GM12878 (cell line): ENCODE measurements around the gene THADA. TPM values are rescaled to one million over a fixed set of nuclear protein-coding genes. Genes with fewer than 3 reads are reported as not detected.

Experiments used
- ATAC-seq: fragments of 200-7000 bp; cut with Tn5 transposase; 3 replicates; pipeline ENCODE4 v1.9.1; 2020; ENCODE audit warnings: mild to moderate bottlenecking, moderate library complexity
- BruUV-seq: library from RNA; stranded (reverse); fragments of 400-500 nt; replicated peaks from 2 replicates; lab custom pipeline; 2021; lab: Mats Ljungman, UMichigan
- CTCF ChIA-PET: fragments of 300-600 bp; sonication (Branson Sonifier 250); formaldehyde crosslinking; extraction: SDS; loops from one replicate; lab custom pipeline; 2021; ENCODE audit warnings: inconsistent platforms; lab: Yijun Ruan, JAX
- POLR2A ChIA-PET: fragments of 350-600 bp; formaldehyde crosslinking; extraction: SDS; loops from one replicate; lab custom pipeline; 2021; ENCODE audit warnings: inconsistent platforms; lab: Charles Lee
- RAD21 ChIA-PET: fragments of 300-600 bp; sonication (Branson Sonifier 250); formaldehyde crosslinking; loops from one replicate; lab custom pipeline; 2023; ENCODE audit warnings: antibody characterized with exemption; ENCODE audit not compliant: unreplicated experiment; lab: Charles Lee
- SMC1A ChIA-PET: fragments of 300-600 bp; sonication (Branson Sonifier 250); formaldehyde crosslinking; loops from one replicate; lab custom pipeline; 2023; ENCODE audit not compliant: unreplicated experiment, uncharacterized antibody; lab: Charles Lee
- DNase-seq: peaks from one replicate; pipeline ENCODE4 v3.0.0-alpha.2; 2011; ENCODE audit warnings: low read depth, low spot score
- FAIRE-seq: peaks from 3 replicates; lab custom pipeline; 2011; peaks lifted over from hg19 to GRCh38; lab: Jason Lieb, UNC
- H2AFZ ChIP-seq: 2 replicates; pipeline ENCODE4 v1.6.0; 2011; ENCODE audit warnings: low read depth, low read length, control low read depth; ENCODE audit not compliant: control insufficient read depth
- H3K27ac ChIP-seq: 2 replicates; pipeline ENCODE4 v1.5.1; 2011; ENCODE audit warnings: control low read depth; ENCODE audit not compliant: control insufficient read depth, insufficient read depth
- H3K27me3 ChIP-seq, 2 experiments: replicated peaks in 1 of 2; 2 replicates each; pipeline versions ENCODE4 v1.6.0 to v1.6.1; 2011; ENCODE audit warnings: low read length in 1 of 2; ENCODE audit not compliant: control insufficient read depth in 2 of 2, insufficient read depth in 2 of 2
- H3K36me3 ChIP-seq, 2 experiments: 2 replicates each; pipeline ENCODE4 v1.5.1; 2011; ENCODE audit warnings: low read length in 1 of 2; ENCODE audit not compliant: control insufficient read depth in 2 of 2, insufficient read depth in 2 of 2
- H3K4me1 ChIP-seq: 2 replicates; pipeline ENCODE4 v1.6.1; 2011; ENCODE audit warnings: mild to moderate bottlenecking, low read length, moderate library complexity, mixed read lengths; ENCODE audit not compliant: control insufficient read depth, insufficient read depth
- H3K4me2 ChIP-seq: 2 replicates; pipeline ENCODE4 v1.6.0; 2011; ENCODE audit warnings: control low read depth; ENCODE audit not compliant: control insufficient read depth, insufficient read depth
- H3K4me3 ChIP-seq: fragments of 200-600 bp; sonication (generic); 2 replicates; pipeline ENCODE4 v1.5.1; 2016
- H3K79me2 ChIP-seq: 2 replicates; pipeline ENCODE4 v1.6.0; 2011; ENCODE audit warnings: low read length; ENCODE audit not compliant: control insufficient read depth, insufficient read depth
- H3K9ac ChIP-seq: 2 replicates; pipeline ENCODE4 v1.8.0; 2011; ENCODE audit warnings: low read length, control low read depth, mixed read lengths; ENCODE audit not compliant: control insufficient read depth, insufficient read depth
- H3K9me3 ChIP-seq: replicated peaks from 3 replicates; pipeline ENCODE4 v1.5.1; 2011; ENCODE audit warnings: mild to moderate bottlenecking, low read length; ENCODE audit not compliant: control insufficient read depth, insufficient read depth
- H4K20me1 ChIP-seq: 2 replicates; pipeline ENCODE4 v1.6.0; 2011; ENCODE audit not compliant: control insufficient read depth, insufficient read depth
- BHLHE40 ChIP-seq, 2 experiments: fragments of 450-650 bp in 1 of 2; IDR thresholded peaks; 2 replicates each; pipeline ENCODE4 v1.6.1; 2011 to 2017; ENCODE audit warnings: low read depth in 2 of 2, borderline replicate concordance in 1 of 2, improper control_type of control experiment in 1 of 2, low read length in 1 of 2, mild to moderate bottlenecking in 1 of 2
- BRCA1 ChIP-seq: IDR thresholded peaks from 2 replicates; pipeline ENCODE4 v1.6.1; 2011; ENCODE audit warnings: low read depth, low read length, improper control_type of control experiment
- CHD4 ChIP-seq: fragments of 200-600 bp; sonication (generic); IDR thresholded peaks from 2 replicates; pipeline ENCODE4 v1.6.1; 2016; ENCODE audit warnings: mild to moderate bottlenecking
- CREM ChIP-seq: IDR thresholded peaks from 2 replicates; pipeline ENCODE4 v1.6.1; 2014; ENCODE audit warnings: antibody characterized with exemption, low read depth
- HSF1 ChIP-seq: fragments of 150-350 bp; IDR thresholded peaks from 2 replicates; pipeline ENCODE4 v1.6.1; 2014; ENCODE audit warnings: mild to moderate bottlenecking, low read depth, low read length
- MXI1 ChIP-seq: fragments of 150-350 bp; IDR thresholded peaks from 2 replicates; pipeline ENCODE4 v1.6.1; 2011; ENCODE audit warnings: low read depth, mild to moderate bottlenecking, inconsistent platforms, low read length, improper control_type of control experiment
- NFIC ChIP-seq: IDR thresholded peaks from 2 replicates; pipeline ENCODE4 v1.6.1; 2012; ENCODE audit warnings: low read depth, mild to moderate bottlenecking, inconsistent platforms, low read length, moderate library complexity
- NKRF ChIP-seq: fragments of 450-650 bp; conservative IDR thresholded peaks from 2 replicates; pipeline ENCODE4 v1.6.1; 2017; ENCODE audit warnings: mild to moderate bottlenecking, moderate library complexity
- RAD21 ChIP-seq: IDR thresholded peaks from 2 replicates; pipeline ENCODE4 v1.6.1; 2011; ENCODE audit warnings: mild to moderate bottlenecking, low read depth, low read length, moderate library complexity; ENCODE audit not compliant: insufficient read depth
- RBBP5 ChIP-seq: fragments of 200-600 bp; sonication (generic); conservative IDR thresholded peaks from 2 replicates; pipeline ENCODE4 v1.6.1; 2016
- RFX5 ChIP-seq: IDR thresholded peaks from 2 replicates; pipeline ENCODE4 v1.6.1; 2011; ENCODE audit warnings: low read depth, low read length, improper control_type of control experiment
- SKIL ChIP-seq: fragments of 450-650 bp; IDR thresholded peaks from 2 replicates; pipeline ENCODE4 v1.6.1; 2017; ENCODE audit warnings: mild to moderate bottlenecking, low read depth, inconsistent platforms; ENCODE audit not compliant: poor library complexity, severe bottlenecking
- SREBF1 ChIP-seq: IDR thresholded peaks from 2 replicates; pipeline ENCODE4 v1.6.1; 2012; ENCODE audit warnings: mild to moderate bottlenecking, low read length
- SREBF2 ChIP-seq: IDR thresholded peaks from 2 replicates; pipeline ENCODE4 v1.6.1; 2012; ENCODE audit warnings: mild to moderate bottlenecking, low read length
- ZBTB4 ChIP-seq: fragments of 450-650 bp; formaldehyde crosslinking; IDR thresholded peaks from 2 replicates; pipeline ENCODE4 v1.4.0; 2022; ENCODE audit warnings: mild to moderate bottlenecking, moderate library complexity
- WGBS: methylation state at CpG from one replicate; pipeline ENCODE4 v1.1.6; 2016; ENCODE audit warnings: low lambda C conversion rate; ENCODE audit not compliant: insufficient replicate concordance, insufficient coverage; ENCODE audit errors: missing lambda C conversion rate; 5-methylcytosine and 5-hydroxymethylcytosine counted together
- in situ Hi-C: fragments of 300-500 bp; cut with MboI; formaldehyde crosslinking; loops from 9 replicates; pipeline ENCODE4 v1.14.3; 2018; ENCODE audit warnings: mixed read lengths
- intact Hi-C: fragments of 100-400 bp; cut with micrococcal nuclease; formaldehyde crosslinking; loops from one replicate; pipeline ENCODE4 v1.14.2; 2022; ENCODE audit not compliant: unreplicated experiment
- polyA plus RNA-seq, 11 experiments: library from polyadenylated mRNA; depleted of rRNA in 4 of 11; unstranded in 6 of 11; stranded (reverse) in 5 of 11; fragments of >200 nt; fragmentation: Nextera tagmentation in 4 of 11; fragmentation: Illumina TruSeq in 1 of 11; extraction: Ambion mirVana in 4 of 11; extraction: Trizol in 1 of 11; gene quantifications; 1 replicate in 1 of 11; 2 replicates in 10 of 11; pipeline versions ENCODE4 v1.2.1 to v1.2.3, GENCODE V29; 2011 to 2016; ENCODE audit warnings: inconsistent platforms in 2 of 11, missing spikeins in 2 of 11, low read depth in 1 of 11
- total RNA-seq, 4 experiments: library from RNA; depleted of rRNA in 3 of 4; stranded (reverse); fragments of >200 nt in 3 of 4; fragmentation: Illumina TruSeq in 1 of 4; extraction: Trizol in 1 of 4; gene quantifications; 2 replicates each; pipeline versions ENCODE4 v1.2.1 to v1.2.3, GENCODE V29; 2013 to 2021

Gene THADA
- total and polyA plus RNA-seq, 10 of the 15 experiments (the other 5 are each of a cell fraction or from before 2014, with no cell fraction given), result 14.6 to 33.2 (median 23.2) TPM

GRCh38 chr2:43542285-43542933 is 53.4 kb downstream of the THADA start:
- WGBS, result 18% methylated on average over 3 of the region's 3 CpGs
- BruUV-seq, result no TSS peak
- in situ Hi-C loops, result no loop called here
- Histone ChIP-seq H3K27ac (no peak overlapping the region), H3K4me2 (no peak overlapping the region), H3K79me2 (no peaks in the 10 kb centered on the region), H4K20me1 (no peaks in the 10 kb centered on the region), H3K4me3 (no peak overlapping the region), H3K9me3 (no peaks in the 10 kb centered on the region), H3K36me3 (no peaks in the 10 kb centered on the region; a peak in 1 of 4 replicates), H3K9ac (no peak overlapping the region), H2AFZ (no peak overlapping the region), H3K4me1 (no peaks in the 10 kb centered on the region), H3K27me3 (no peaks in the 10 kb centered on the region)
- ATAC-seq (peak; percentile 76), FAIRE-seq (no peak), DNase-seq (no peak)
- ChIA-PET CTCF (interaction anchor here (0.6 to 6.7 kb wide), 32 partner anchors 10 to 759 kb away, joined by 3 to 60 read pairs (median 5); no protein-coding TSS in a partner anchor), POLR2A (no interaction called here), SMC1A (interaction anchor here (0.6 to 6.7 kb wide), 22 partner anchors 9 to 595 kb away, joined by 3 to 47 read pairs (median 4); no protein-coding TSS in a partner anchor), RAD21 (interaction anchor here (0.6 to 2.9 kb wide), 9 partner anchors 14 to 683 kb away, joined by 3 to 25 read pairs (median 5); no protein-coding TSS in a partner anchor)
- intact Hi-C loops, result loop anchor here (1.0 to 5.0 kb wide), 3 partner anchors 315 to 715 kb away; partner anchors contain the start of gene ZFP36L2
- TF ChIP-seq CHD4, result no peak
- no peak for TF ChIP-seq NKRF
- no peak for TF ChIP-seq MXI1
- TF ChIP-seq SREBF2, result no peak
- TF ChIP-seq SKIL, result no peak
- no peak for TF ChIP-seq BHLHE40 (IDR thresholded peaks at IDR 0.05; ENCODE audit: borderline replicate concordance in 1 of 2, low read depth in 2 of 2, low read length in 1 of 2)
- no peak for TF ChIP-seq NFIC
- TF ChIP-seq HSF1, result no peak
- TF ChIP-seq SREBF1, result no peak
- peak; percentile 61 for TF ChIP-seq RAD21
- no peak for TF ChIP-seq BRCA1
- no peak for TF ChIP-seq ZBTB4 (CRISPR knock-in tag)
- no peak for TF ChIP-seq RBBP5
- no peak for TF ChIP-seq RFX5
- TF ChIP-seq CREM, result peak; percentile 32; the same call in 1 of the 2 replicates
